HG03039 (cell line): ENCODE data around the gene WDR35.

ENCODE experiments used
- ATAC-seq: cut with Tn5 transposase; IDR thresholded peaks from one replicate; pipeline ENCODE4 v1.9.1; 2021; ENCODE audit warnings: mild to moderate bottlenecking, moderate library complexity; ENCODE audit not compliant: unreplicated experiment

Gene WDR35

DNA sequence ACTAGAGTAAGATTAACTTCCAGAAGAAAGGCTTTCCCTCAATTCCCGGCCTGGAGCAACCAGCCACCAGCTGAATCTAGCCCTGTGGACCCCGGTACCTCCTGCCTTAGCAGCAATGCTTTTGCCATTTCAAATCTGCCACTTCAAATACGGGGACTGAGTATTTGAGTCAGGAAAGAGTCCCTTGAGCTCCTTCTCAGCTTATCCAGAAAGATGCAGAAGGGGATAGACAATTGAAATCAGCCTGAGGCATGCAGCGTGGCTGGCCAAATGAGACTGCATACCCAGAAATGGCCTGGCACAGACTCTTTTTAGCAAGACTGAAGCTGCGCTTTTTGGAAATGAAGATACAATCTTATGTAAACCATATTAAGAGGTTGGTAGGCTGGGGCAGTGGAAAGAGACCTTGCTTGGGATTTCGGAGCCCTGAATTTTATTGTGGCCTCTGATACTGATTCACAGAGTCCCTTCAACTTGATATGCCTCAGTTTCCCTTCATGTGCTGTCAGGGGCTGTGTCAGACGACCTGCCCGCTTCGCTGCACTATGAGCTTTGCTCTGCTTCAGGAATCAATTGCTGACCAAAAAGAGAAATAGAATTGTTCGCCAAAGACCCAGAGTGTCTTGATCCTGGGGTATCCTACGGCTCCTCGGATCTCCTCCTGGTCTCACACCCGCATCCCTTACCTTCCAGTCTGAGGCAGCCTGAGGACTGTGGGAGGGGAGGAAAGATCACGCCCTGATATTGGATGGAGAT is 21.5 kb upstream of the WDR35 start:
- ATAC-seq = no peak

DNA sequence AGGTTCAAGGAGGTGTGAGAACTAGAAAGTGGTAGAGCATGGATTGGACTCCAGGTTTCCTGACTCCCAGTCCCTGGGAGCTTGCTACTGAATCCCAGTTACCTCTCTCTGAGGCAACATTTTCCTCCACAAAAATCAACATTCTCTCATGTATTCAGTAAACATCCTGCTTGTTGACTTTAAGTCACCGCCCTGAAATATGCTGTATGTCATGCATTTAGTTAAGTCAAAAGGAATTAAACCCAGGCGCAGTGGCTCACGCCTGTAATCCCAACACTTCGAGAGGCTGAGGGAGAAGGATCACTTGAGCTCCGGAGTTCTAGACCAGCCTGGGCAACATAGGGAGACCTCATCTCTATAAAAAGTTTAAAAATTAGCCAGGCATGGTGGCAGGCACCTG is 18.8 kb upstream of the WDR35 start:
- no peak for ATAC-seq

DNA sequence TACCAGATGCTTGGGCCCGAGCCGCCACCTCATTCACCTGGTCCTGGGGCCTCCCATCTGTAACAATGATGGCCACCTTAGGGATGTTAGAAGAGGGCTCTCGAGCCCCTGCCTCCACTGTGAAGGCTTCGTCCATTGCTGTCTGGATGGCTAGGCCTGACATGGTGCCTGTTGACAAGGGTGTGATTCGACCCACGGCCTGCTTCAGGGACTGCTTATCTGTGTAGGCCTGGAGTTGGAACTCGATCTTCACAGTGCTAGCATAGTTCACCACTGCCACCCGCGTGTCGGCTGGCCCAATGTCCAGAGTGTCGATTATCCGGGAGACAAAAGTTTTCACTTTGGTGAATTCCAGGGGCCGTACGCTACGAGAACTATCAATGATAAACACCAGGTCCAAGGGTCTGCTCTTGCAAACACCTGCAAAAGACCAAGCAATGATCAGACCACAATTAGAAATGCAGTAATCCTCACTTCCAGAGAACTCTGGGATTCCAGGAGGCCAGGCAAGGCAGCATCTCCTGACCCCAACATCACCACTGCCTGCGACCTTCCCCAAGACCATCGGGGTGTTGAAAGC is 16.1 kb upstream of the WDR35 start:
- ATAC-seq = no peak

DNA sequence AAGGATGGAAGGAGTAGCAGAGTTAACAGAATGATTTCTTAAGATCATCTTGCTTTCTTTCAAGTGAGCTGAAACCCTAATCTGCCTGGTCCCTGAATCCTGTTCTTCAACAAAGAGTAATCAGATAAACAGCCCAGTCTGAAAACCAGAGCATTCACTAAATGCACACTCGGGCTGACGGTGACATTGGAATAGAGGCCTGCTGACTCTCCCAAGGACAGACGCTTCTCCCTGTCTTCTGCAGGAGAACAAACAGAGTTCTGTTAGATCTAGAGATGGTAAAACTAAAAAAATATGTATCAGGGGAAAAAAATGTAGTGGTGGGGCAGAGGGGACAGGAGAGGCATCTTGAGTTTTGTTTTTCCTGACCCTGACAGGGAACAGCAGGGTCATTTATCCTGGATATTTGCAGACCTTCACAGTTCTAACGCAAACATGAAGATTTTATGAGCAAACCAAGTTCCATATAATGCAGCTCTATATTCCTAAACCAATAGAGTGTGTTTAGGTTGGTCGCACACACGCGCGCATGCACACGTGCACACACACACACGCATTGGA is 15.2 kb upstream of the WDR35 start:
- ATAC-seq = no peak

DNA sequence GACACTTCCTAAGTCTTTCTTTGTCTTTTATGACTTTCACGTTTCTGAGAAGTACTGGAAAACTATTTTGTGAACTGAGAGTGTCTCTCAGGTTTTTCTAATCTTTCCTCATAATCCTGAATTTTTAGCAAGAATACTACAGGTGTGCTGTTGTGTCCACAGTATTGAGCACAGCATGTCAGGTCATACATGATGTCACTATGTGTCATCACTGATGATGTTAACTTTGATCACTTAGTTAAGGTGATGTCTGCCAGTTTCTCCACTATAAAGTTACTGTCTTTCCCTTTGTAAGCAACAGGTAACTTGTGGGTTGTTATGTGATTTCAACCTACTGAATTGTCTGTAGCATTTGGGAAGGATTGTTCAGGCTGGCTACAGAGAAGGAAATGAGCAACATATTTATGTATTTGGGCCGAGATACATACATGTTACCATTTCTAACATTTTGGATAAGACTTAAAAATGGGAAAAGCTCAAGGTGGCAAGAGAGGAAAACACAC is 11.5 kb upstream of the WDR35 start:
- no peak for ATAC-seq

DNA sequence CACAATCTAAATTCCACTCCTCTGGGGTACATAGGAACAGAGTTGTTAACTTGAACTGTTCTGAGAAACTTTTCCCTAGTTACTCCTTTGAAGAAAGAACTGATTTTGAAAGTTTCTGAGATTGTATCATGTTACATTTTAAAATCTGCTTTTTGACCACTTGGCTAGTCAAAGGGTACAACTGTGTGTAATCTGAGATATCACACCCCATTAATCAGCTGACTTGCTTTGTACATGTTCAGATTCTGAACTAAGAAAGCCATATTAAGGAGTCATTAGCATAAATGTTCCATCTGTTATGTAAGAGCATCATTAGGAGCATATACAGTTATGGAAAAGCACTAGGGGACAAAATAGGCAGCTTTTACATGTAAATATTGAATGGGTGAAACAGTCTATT is 3.8 kb upstream of the WDR35 start:
- ATAC-seq = no peak

DNA sequence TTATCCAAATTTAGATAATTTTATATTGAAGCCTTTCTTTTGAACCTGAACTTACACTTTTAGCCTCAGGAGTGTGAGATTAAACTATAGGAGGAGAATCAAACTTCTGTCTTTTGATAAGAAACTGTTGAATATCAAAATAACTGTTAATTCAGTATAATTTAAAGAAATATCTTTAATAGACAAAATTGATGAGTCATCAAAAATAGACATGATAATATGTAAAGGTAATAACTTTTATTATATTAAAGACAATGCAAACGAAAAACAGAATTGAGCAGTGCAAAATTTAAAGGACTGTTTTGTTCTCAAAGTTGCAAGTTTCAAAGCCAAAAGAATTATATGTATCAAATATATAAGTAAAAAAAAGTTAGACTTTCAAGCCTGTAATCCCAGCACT is 2.0 kb upstream of the WDR35 start:
- ATAC-seq = no peak

DNA sequence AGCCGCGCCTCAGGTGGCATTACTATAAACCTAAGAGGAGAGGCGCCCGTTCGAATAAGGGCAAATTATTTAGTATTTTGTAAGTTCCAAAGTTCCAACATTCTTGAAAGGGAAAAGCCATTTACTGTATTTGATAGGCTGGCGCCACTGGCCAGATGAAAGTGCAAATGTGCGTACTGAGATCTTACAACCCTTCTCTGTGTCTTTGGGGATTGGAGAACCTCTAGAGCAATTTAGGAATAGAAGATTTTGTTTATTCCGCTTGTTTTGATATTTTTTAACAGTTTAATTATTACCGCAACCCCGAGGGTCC is 467 bp upstream of the WDR35 start:
- ATAC-seq = no peak

DNA sequence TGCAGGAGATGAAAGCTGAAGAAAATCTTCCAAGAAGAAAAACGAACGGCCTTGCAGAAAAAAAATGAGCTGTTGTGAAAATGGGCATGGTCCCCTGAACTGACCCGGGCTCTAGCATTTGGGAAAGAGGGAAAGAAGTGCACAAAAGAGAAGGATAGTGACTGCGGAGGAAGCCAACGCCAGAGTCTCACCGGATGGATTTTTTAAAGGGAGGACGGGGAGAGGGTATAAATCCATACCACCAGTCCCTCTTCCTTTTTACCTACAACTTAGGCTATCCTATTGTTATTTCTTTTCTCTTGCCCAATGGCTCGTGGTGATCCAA is 601 bp downstream of the WDR35 start:
- no peak for ATAC-seq

DNA sequence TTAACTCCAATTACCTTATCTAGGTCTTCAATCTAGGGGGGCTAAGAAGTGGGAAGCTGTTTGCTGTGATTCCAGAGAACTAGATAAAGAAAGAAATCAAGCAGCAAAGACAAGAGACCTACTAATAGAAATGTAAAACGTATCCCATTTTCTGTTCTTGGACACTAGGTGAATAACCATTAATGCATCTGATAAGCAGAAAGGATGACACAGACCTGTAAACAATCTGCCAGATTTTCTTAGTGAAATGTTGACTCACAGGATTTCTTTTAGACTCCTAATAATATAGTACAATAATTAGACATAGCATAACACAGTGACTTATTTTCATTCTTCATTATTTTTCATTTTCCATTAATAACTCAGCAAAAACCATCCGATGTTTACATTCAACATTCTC is 1.3 kb downstream of the WDR35 start:
- no peak for ATAC-seq

DNA sequence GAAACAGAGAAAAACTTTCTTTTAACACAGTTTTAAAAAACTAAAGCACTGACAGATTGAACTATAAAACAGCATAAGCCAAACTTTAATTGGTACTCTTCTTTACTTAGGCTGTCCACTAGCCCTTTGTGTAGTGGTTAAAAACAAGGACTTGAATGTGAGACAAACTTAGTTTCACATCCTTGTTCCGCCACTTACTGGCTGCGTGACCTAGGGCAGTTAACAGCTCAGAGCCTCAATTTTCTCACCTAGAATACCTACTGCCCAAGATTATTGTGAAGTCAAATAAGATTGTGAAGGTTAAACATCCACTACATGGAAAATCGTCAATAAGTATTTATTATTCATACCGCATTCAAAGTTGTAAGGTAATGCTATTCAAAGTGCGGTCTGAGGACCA is 2.0 kb downstream of the WDR35 start:
- peak; percentile 44 for ATAC-seq

DNA sequence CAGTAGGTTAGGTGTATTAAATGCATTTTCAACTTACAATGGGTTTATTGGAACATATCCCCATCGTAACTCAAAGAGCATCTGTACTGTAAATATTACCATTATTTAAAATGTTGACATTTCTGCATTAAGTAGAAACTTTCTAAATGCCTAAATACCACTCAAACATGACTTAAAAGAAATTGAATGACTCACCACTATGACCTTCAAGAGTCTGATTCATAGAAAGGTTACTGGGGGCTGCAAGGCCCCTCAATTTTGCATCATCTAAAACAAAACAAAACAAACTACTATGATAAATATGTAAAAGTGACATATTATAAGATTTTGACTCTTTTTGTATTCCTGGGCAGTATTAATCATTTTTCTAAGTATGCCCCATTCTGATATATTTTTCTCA is 7.6 kb downstream of the WDR35 start:
- no peak for ATAC-seq

DNA sequence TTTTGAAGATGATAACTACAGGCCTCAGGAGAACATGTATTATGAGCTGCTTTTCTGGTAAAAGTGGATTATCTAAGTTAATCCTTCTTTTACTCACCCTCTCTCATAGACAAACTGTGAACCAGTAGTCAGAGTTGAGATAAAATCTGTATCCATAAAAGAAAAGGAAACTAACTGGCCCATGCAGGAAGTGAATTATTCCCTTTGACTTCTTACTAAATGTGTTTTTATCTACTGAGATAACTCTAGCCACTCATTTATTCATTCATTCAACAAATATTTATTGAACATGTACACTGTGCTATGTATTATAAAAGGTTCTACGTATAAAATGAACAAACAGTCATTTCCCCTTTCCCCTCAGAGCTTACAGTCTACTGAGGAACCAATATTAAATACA is 10.0 kb downstream of the WDR35 start:
- ATAC-seq = no peak

DNA sequence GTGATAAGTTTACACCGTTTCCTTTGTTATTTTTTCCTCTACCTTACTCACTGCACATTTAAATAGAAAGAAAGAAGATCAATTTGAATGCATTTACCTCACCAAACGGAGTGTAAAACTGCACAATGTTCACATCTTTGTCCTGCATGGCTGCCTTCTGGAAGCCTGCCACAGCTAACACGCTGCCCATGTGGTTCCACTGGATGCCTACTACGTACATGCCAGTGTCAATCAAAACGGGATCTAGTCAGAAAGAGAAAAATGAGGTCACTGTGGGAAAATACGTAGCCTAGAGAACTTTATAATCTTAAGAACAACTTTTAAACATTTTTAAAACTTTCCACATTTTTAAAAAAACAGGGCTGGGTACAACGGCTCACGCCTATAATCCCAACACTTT is 16.4 kb downstream of the WDR35 start:
- ATAC-seq = no peak

DNA sequence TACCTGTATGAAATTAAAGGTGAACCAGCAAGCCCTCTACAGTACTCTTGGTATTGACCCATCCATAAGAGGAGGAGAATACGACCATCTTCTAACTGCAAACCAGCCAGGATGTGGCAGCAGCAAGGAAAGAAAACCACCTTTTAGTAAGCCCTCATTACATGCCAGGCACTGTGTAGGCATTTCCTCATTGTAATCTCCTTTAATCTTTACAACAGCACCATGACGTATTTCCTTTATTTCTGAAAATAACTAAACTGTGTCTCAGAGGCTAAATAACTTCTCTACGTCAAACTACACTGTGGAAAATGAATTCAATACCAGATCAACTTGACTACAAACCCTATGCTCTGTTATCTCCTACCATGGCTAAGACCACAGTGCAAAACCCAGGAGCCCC is 18.2 kb downstream of the WDR35 start:
- ATAC-seq = no peak

DNA sequence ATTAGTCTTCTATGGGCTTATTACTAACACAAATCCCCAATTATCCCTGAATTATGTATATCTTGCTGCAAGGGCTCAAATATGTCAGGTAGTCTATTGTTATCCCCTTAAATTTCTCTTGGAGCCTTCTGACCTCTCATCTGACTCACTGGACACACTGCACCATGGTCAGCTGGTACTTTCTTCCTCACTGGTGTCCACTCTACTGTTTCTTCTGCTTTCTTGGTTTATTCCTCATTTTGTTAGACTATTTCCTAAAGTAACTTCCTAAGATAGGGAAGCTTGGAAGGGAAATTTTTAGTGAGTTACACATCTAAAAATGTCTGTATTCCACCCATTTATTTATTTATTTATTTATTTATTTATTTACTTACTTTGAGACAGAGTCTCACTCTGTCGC is 26.5 kb downstream of the WDR35 start:
- no peak for ATAC-seq

DNA sequence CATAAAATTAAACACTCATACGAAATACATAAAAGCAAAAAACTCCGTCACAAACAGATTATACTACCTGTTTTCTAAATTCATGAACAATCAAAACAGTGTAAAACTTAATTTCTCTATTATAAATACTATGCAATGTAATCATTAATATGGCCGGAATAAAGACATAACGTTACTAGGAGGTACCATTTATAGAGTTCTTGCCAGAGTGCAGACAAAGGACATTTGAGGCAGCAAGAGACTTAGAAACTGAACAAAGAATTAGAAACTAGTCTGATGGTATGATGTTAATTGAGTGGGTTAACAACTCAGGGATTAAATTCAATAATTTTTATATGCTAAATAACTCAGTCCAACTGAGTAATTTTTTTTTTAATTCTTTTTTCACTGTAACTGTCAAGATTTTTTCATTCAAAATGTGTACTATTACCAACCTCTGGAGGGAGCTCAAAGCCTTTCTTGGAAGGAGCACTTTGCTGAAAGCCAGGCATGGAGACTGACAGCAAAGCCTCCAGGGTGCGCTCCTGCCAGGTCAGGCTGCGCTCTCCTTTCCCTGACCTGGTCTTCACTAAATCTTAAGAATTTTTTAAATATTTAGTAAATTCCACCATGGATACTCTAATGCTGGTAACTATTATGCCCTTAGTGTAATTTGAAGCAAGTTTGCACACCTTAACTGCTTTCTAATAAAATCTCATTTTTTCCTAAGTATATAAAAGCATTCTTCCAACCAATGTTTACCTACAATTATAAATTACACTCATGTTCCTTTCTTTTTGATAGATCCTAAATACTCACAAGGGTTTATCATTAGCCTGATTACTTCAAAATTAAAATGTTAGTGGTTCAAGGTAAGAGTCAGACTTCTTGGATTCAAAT is 34.1 kb downstream of the WDR35 start:
- peak; percentile 87 for ATAC-seq

DNA sequence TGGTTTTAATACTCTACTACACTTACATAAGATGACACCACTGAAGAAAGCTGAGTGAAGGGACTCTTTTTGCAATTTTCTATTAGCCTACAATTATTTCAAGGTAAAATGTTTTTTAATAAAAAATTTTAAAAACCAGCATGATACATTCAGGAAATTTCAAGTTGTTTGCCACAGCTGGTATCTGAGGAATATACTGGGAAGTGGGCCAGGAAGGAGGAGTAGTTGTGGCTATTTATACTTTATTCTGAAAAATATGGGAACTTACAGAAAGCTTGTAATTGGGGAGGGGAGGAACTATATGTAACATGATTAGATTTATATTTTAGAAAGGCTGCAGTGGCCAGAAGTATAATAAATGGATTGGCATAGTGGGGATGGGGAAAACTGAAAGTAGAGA is 40.8 kb downstream of the WDR35 start:
- no peak for ATAC-seq

DNA sequence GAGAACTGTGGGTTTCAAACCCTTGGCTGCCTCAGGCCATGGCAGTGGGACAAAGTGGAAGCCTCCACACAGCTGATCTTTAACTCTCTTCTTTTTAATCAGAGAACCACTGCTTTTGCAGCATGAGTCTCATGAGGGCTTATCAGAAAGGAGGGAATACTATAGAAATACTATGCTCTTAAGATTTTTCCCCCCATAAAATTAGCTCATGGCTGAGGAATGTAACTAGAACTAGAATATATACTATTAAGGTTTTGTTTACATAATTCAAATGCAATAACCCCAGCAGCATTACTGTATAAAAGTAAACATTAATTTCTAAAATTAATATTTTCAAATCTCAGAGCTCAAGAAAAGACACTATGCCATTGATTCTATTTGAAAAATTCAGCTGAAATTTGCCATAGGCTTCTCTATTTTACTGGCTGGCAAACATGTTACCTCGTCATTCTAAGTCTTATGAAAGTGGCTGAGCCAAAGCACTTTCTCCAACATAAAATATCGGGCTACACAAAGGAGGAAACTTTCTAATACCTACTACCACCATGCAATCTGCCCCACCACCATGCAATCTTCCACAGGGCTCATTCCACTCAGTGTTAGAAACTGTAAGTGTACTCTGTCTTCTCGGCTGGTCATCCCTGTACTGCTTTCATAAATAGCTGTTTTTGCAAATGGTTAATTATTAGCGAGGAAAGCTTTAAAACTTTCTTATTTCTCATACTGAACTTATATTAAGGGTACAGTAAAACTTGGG is 42.5 kb downstream of the WDR35 start:
- no peak for ATAC-seq

DNA sequence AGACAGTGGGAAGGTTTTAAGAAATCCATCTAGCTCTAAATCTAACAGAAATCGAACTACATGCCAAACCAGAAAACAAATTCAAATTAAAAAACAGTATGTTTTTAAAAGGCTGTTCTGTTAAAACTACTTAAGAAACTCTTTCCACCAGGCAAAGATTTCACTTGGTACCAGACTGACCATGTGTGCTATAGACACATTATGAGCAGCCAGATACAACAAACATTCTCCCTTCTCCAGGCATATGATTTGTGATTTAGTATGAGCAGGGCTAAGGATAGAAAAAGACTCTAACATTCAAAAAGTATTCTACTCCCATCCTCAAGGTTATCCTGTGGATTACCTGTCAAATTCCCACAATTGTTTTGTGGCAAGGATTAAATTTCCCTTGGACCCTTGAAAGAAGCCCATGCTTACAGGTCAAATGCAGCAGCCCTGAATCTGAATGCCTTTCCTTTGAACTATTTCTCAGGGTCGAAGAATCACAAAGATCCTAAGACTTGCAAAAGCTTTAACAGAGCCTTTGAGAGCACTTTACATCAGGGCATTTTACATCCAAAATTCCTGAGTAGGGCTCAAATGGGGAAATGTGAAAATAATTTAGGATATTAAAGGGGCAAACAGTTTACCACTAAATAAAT is 45.6 kb downstream of the WDR35 start:
- no peak for ATAC-seq

DNA sequence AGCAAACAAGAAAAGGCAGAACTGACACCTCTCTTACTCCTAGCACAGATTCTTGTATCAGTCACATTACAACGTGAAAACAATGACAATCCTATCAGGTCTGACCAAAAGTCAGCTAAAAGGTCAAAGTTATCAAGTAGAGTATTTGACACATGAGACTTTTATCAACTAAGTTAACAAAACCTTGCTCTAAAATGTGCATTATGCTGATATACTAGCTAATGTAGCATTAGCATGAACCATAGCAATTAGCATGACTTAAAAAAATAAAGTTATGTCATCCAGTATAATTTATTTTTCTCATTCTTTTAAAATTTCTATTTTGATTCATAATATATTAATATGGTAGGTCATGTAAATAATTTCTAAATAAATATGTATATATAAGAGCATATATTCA is 46.7 kb downstream of the WDR35 start:
- ATAC-seq = no peak
